Activated CD8-positive, alpha-beta memory T cell treated with anti-CD3 and anti-CD28 coated beads for 48 hours (primary cell): ENCODE measurements around the gene C5orf58.
A peak's percentile ranks its signal among the peaks of the same experiment; 100 is the strongest.

ENCODE experiments used
- DNase-seq, 3 experiments: peaks; one replicate each; pipeline ENCODE4 v3.0.0-alpha.2; 2020; ENCODE audit warnings: low read depth in 2 of 3, low spot score in 2 of 3

C5orf58 gene

DNA sequence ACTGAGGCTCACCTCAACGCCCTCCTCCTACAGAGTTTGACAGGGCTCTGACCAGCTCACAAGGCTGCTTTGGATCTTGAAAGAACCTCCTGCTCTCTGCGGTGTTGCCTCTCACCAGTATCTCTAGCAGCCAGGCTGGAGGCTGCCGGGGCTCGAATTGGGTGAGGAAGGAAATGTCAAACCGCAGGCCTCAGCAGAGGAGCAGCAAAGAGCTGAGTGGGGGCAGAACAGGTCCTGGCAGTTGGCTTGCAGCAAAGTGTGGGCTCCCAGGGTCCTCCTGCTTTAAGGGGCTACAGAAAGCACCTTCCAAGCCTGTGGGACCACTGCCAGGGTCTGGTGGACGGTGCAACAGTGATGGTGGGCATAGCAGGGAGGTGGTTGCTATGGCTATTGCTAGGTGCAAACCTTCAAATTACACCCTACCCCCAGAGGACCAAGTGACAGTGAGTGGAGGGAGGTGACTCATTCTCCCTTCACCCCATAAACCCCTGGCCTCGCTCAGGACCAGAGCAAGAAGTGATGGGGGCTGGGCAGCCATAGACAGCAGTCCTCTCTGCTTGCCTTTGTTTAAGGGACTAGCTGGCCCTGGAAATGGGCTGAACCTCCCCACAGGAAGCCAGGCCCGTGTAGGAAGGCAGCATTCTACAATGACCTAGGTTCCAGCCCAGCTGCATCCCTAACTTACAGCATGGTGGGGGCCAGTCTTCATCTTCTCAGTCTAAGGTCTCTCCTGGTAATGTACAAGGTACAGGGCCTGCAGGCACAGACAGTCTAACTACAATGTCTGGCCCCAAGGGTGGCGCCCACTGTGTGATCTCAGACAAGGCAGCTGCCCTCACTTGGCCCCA, 46.0 kb downstream of the C5orf58 start:
- DNase-seq, result peak in 2 of 3 experiments; percentile 68 to 78

DNA sequence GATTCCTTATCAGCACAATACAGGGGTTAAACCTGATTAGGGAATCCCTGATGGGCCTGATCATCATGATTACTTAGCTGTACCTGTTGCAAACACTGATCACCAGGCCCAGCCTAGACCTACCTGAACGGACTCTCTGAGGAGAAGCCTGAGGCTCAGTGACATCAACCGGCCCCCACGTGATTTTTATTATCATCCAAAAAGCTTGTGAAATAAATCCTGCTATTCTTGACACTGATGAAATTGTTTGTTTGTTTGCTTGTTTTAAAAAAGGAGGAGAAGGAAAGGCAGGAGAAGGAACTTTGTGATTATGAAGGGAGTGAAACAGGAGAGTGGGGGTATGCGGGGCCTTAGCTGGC, 46.7 kb downstream of the C5orf58 start:
- DNase-seq, result no peak

- no peak for DNase-seq
Observed at GRCh38 chr5:170280011-170280493, 47.3 kb downstream of the C5orf58 start.

DNA sequence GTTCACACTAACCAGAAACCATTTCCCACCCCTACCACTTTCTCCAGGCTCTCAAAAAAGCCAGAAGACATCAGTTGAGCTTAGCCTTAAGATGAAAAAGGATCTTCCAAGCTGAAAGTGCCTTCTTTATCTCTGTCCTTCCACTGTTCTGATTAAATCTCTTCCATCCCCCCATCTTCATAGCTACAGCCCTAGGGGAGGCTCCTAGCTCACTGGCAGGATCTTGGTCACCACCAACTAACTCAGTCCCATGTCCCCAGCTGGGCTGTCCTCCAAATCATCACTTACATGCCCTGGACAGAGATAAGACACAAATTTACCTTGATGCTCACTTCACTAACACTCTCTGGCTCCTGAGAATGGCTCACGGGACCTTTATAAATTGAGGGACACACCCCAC, 50.5 kb downstream of the C5orf58 start:
- DNase-seq, result no peak

DNA sequence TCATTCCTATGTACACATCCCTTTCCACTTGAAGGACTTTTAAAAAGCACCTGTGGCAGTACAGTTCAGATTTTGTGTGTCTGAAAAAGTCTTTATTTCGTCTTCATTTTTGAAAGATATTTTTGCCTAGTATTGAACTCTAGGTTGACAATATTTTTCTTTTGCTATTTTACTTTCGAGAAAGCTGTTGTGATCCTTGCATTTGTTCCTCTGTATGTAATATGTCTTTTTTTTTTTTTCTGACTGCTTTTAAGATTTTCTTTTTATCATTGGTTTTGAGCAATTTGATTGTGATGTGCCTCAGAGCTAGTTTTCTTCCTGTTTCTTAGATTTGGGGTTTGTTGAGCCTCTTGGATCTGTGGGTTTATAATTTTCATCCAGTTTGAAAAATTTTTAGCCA, 51.4 kb downstream of the C5orf58 start:
- DNase-seq, result no peak

DNA sequence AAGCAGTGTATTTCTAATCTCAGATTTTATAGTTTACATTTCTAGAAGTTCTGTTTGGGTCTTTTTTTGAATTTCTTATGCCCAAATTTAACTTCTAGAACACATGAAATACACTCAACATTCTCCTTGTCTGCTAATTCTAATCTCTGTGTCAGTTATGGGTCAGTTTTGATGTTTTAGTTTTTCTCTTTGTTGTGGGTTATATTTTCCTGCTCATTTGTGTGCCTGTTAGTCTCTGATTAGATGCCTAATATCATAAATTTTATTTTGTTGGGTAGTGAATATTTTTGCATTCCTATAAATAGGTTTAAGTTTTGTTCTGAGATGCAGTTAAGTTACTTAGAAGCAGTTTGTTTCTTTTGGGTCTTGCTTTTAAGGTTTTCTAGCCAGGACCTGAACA, 52.4 kb downstream of the C5orf58 start:
- DNase-seq, result no peak

- DNase-seq, result no peak
Observed at GRCh38 chr5:170286386-170286925, 53.7 kb downstream of the C5orf58 start.

DNA sequence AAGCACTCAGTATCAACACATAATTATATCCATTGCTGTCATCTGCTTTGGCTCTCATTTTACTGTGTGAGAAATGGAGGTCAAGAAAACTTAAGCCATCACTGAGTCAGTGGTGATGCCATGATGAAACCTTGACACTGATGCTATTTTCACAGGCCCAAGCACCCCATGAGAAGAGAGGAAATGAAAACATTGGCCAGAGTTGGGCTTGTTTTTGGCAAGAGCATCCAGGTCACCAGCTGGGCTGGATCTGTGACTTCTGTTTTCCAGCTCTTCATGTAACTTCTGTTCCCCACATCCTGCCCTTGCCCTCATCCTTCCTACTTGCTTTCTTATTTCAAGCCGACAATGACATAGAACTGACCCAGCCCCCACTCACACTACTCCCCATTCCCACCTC, 54.7 kb downstream of the C5orf58 start:
- no peak for DNase-seq

DNA sequence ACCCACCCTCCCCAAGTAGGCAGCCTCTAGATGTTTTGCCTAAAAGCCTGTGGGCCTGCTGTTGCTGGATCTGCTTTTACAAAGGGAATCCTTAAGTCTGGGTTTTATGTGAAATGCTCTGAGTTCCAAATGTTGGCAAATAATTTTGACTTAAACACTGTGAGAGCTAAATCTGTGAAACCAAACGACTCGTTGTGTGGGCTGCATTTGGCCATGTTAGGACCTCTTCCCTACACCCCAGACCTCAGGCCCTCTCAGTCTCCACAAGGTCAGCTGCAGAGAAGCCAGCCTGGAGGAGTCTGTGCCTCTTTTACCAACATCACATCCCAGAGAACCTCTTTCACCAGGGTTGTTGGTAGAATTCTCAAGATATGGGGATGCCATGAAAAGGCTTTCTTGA, 55.4 kb downstream of the C5orf58 start:
- DNase-seq, result no peak

DNA sequence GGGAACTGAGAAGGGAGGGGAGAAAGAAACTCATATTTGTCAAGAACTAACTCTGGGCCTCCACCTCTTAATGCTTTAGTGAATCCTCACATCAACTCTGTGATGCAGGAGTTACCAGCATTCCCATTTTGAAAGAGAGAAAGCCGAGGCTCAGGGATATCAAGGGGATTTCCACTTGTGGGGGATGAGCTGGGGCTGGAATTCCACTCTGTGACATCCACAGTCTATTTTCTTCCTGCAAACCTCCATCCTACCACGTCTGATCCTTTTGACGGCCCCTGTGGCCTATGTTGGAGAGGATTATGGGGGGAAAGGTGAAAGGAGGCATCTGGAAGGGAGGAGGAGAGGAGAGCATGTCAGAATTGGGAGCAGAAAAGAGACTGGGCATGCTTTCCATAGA, 55.8 kb downstream of the C5orf58 start:
- no peak for DNase-seq

DNA sequence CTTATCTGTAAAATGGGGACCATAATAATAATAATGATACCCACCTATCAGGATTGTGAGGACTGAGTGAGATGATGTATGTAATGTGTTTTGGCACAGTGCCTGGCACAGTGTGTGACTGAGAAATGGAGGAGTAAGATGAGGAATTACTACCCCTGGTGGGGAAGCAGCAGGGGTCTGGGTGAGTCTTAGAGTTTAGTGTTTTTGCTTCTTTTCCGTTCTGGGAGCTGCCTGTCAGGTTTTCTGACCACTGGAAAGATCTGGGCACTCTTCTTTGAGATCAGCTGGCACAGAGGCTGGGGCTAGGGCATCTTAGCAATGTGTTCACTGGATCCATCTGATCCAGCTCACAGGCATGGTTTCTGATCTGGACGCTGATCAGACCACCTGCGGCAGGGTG, 56.3 kb downstream of the C5orf58 start:
- no peak for DNase-seq

DNA sequence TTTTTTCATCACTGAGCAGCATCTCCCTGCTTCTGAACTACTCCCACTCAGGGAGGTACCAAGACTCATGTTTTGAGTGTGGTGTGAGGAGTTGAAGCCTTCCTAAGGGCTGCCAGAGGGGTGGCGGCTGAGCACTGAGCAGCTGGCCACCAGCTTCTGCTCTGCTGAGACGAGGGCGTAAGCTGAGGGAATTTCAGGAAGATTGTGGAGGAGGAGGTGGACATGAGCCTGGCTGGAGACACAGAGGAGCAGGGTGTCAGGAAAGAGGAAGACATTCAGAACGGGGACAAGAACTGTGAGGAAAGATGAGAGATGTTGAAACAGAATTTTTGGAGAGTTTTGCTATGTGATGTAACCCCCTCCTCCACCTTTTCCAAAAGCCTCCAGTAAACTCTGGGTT, 57.0 kb downstream of the C5orf58 start:
- DNase-seq, result no peak

GRCh38 chr5:170290498-170290897, 57.7 kb downstream of the C5orf58 start:
- DNase-seq, result no peak

DNA sequence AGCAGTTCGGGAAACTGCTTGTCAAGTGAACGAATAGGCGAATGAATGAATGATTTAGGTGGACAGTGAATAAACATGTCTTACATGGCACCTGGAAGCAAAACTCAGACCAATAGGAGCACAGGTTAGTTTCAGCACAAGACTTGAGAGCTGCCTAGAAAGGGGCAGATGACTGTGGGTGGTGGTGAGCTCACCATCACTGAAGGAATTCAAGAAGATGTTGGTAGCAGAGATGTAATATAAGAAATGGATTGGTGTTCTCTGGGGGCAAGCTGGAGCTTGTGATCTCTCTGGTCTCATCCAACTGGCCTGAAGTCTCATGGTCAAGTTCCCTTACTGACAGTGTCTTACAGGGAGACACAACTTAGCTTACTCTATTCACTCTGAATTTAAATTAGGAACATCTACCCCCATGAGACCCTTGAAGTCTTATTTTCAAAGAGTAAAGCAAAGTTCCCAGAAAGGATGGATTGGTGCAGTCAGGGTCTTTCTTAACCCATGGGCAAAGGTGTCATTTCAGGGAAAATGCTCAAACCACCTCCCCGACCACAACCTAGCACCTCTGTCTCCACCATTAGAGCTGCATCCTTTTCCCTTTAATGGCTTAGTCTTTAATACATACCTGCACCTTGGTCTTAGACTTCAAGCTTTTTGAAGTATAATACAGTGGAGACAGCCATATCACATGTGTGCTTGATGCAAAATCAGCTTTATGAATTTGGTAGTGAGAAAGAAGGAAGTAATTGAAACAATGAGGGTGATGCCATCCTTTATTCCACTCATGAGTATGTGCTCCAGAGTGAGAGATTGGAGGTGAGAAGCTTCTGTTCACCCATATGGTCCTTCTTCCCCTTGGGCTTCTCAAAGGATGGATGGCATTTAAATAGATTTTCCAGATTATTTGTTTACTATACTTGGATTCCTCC, 59.7 kb downstream of the C5orf58 start:
- no peak for DNase-seq

DNA sequence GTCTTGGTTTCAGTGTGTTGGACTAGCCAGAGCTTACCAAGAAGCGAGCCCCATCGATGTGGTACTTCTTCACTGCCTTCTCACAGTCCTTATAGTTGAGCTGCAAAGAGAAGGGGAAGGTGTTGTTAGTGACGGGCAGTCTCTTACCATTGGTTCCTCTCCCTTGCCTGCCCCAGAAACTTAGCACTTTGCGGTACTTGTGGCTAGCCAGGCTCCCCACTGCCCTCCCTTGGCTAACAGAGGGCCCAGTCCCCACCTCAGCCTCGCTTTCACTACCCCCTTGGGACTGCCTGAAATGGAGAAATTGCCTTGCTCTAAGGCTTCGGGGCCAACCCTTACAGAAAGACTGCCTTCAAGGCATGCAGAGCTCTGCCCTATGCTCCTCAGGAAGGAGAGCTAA, 60.5 kb downstream of the C5orf58 start:
- peak in 1 of 3 experiments; percentile 61 for DNase-seq

- no peak for DNase-seq
Observed at GRCh38 chr5:170294057-170294456, 61.3 kb downstream of the C5orf58 start.

GRCh38 chr5:170294556-170294955, 61.8 kb downstream of the C5orf58 start:
- no peak for DNase-seq
